ENCODE data around the gene KMT2C.
"Not testable (repeated sequence)": the region's sequence is repeated elsewhere in the genome, so short reads cannot be mapped to it uniquely, and the experiment has no call there.

The KMT2C gene

DNA sequence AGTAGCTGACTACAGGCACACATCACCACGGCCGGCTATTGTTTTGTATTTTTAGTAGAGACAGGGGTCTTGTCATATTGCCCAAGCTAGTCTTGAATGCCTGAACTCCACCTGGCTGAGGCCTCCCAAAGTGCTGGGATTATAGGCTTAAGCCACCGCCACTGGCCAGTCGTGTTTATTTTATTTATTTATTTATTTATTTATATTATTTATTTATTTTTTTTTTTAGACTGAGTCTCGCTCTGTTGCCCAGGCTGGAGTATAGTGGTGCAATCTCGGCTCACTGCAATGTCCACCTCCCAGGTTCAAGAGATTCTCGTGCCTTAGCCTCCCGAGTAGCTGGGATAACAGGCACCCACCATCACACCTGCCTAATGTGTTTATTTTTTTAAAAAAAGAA lies 6.0 kb upstream of the KMT2C start:
- DNase-seq (ENCODE audit: low read depth in 2 of 2): not testable (repeated sequence)

DNA sequence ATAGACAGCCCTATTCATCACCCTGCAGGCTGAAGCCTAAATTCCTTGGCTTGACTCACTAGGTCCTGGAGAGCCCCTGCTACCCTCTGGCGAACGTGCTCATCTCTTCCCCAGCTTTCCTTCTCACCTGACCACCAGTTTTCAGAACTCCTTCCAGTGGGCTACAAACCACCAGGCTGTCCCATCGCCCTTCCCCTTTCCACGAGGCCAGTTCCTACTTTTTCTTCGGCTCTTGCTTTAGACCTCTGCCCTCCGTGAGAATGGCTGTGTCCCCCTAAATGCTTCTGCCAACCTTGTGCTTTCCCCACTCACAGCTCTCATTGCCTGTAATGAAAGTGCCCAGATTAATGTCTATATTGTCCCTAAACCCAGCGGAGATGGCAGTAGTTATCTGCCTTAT lies 5.4 kb upstream of the KMT2C start:
- DNase-seq (ENCODE audit: low read depth in 2 of 2): not testable (repeated sequence)

DNA sequence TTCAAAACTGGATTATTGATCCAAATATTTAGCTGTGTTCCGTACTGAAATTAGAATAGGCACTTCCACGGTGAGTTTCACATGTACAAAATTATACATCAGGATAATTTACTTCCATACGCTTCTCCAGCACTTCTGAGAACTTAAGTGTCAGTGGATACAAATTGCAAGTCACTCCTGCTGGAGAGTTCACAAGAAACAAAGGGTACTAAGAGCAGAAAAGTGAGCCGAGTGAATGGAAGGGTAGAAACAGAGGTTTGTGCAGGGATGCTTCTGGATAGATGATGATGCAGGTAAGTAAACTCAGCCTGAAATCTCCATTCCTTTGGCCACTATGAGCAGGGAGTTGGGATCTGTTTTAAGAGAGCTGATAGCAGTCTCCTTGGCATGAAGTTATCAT lies 2.2 kb upstream of the KMT2C start:
- DNase-seq (ENCODE audit: low read depth in 2 of 2): not testable (repeated sequence)

DNA sequence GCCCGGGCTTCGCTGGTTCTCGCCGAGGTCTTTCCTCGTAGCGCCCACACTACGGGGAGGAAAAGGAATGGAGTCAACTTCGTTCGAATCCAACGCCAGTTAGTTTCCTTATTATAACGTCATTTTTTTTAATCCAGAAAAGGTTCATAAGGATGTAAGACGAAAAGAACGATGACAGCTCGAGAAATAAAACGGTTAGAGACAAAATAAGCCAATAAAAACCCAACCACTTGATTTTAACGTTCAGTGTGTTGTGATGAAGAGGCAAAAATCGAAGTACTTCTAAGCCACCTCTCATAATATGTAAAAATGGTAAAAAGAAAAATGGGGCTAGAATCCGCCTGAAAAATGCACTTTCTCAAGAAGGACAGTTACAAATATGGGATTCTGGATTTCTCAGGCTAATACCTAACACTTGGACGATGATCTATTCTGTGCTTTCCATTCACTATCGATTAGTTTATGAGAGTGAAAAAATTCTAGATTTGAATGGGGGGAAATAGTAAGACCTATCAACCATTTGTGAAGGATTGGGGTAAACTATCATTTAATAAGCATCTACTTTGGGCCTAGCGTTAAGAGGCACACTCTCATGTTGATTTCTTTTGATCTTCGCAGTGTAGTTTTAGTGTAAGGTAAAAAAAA lies 1.2 kb upstream of the KMT2C start:
- not testable (repeated sequence) for DNase-seq (ENCODE audit: low read depth in 2 of 2)

DNA sequence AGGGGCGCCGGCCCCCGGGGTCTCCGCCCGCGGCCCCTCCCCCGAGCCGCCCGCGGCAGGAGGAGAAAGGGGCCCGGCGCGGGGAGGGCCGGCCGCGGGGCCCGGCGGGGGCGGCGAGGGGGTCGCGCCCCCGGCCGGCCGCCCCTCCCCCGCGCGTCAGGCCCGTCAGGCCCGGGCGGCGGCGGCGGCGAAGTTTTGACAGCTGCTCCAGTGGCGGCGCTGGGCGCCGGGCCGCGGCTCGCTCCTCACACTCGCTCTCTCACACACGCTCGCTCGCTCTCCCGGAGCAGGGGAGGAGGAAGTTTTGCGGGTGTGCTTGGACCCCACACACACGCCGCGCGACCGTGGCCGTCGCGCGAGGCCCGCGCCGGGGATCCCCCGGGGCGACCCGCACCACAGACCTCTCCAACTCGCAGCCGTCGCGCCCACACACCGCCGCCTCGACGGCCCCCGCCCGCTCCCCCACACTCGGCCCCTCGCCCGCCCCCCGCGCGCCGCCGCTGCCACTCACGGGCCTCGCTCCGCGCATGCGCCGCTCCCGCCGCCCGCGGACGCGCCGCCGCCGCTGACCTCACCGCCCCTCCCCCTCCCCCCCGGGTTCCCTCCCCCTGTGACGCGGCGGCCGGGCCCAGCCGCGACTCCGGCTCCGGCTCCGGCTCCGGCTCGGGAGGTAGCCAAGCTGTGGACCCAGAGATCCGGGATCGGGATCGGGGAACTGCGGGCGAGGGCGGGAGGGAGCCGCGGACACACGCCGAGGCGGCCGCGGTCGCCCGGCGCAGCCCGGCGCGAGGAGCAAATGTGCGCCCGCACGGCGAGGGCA lies 518 bp upstream of the KMT2C start:
- DNase-seq (ENCODE audit: low read depth in 2 of 2): peak; percentile 68 to 82

DNA sequence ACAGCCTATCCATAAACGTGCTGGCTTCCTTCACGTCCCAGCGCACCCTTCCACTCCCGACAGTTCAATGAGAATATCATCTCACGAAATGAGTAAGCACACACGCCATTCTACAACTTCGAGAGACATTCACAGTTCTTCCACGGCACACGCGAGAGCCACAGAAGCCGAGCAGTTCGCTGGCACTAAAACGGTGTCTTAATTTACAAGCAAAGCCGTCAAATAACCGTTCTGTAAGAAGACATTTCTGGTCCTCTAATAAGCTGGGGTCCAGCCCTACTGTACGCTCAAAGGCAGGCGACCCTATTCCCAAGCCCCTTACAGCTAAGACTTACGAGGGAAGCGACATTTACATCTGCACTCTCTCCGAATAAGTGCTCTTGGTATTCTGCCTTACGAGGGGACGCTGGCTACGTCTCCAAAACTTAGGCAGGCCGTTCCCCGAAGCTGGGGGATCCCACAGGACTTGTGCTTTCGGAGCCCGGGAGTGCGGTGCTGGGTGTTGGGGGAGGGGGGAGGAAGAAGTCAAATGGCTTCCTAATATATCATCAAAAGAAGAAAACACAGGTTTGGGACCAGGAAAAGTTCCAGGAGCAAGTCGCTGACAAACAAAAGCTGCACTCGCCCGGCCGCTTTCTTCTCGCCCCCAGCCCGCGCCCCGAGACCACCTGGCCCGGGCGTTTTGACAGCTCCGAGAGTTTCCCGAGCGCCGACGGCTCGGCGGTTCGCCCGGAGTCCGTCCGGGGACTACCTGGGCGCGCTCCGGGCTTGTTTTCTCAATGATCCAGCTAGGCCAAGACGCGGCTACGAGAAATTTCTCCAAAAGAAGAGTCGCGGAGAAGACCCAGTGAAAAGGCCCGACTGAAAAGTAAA lies 1.1 kb downstream of the KMT2C start:
- peak; percentile 12 to 18 for DNase-seq (ENCODE audit: low read depth in 2 of 2)

DNA sequence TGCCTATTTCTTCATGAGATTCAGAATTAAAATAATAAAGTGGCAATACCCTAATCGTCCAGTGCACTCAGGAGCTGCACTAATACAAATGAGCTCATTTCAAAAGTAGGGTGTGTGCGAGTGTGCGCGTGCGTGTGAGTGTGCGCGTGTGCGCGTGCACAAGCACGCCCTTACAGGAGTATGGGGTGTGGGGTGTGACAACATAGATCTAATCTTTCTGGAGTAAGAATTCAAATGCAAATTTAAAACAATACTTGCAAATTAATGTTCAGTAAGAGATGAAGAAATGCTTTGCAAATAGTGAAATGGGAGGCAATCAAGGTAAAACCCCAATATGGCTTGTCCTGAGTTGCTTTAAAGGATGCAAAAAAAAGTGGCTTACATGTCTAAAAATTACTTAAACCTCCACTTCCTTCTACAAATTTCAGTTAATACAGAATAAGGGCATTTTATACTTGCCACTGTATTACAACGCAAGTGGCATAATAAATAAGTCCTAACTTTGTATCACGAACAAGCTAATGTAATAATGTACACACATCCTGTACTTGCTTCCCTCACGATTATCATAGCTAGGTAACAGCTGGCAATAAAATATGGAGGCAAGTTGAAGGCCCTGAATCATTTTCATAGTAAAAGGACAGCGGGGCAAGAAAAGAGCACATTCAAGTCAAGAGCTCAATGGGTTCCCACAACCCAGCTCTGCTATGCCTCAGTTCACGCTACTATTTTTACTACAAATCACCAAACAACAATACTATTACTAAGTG lies 1.9 kb downstream of the KMT2C start:
- DNase-seq (ENCODE audit: low read depth in 2 of 2): peak; percentile 26 to 44

DNA sequence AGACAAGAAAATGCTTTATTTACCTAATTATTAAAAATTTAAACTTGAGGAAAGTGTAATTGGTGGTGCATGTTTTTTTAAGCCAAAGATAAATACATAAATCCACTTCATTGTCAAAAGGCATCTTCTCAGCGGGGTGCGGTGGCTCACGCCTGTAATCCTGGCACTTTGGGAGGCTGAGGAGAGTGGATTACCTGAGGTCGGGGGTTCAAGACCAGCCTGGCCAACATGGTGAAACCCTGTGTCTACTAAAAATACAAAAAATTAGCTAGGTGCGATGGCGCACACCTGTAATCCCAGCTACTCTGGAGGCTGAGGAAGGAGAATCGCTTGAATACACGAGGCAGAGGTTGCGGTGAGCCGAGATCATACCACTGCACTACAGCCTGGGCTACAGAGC lies 3.1 kb downstream of the KMT2C start:
- DNase-seq (ENCODE audit: low read depth in 2 of 2): not testable (repeated sequence)

DNA sequence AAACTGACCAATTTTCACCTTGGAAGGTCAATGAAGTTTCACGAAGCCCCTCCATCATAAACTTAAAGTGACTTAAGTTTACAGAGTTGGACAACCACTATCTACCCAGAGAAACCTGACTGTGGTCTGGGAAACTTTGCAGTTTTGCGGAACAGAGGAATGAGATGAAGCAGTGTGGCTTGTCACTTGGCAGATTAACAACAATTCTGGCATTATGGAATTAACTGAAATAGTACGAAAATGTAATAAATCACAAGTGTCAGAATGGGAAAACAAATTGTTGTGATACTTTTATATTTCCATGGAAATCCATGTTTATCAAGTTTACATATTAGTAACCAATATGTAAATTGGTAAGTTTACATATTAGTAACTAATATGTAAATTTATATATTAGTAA lies 4.9 kb downstream of the KMT2C start:
- DNase-seq (ENCODE audit: low read depth in 2 of 2): no peak

DNA sequence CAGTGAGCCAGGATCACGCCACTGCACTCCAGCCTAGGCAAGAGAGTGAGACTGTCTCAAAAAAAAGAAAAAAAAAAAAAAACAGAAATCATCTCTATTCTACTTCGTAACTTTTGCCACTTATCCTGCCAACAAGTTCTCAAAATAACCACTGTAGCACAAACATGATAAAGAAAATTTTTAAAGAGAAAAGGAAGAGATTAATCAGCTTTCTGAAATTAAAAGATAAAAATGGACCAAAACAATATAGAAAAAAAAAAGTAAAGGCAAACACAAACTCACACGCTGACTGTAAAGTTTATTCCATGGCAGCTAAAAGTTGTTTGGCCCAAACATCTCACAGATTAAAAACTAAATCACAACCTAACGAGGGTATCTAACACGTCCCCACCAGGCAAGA lies 5.7 kb downstream of the KMT2C start:
- DNase-seq (ENCODE audit: low read depth in 2 of 2): not testable (repeated sequence)

DNA sequence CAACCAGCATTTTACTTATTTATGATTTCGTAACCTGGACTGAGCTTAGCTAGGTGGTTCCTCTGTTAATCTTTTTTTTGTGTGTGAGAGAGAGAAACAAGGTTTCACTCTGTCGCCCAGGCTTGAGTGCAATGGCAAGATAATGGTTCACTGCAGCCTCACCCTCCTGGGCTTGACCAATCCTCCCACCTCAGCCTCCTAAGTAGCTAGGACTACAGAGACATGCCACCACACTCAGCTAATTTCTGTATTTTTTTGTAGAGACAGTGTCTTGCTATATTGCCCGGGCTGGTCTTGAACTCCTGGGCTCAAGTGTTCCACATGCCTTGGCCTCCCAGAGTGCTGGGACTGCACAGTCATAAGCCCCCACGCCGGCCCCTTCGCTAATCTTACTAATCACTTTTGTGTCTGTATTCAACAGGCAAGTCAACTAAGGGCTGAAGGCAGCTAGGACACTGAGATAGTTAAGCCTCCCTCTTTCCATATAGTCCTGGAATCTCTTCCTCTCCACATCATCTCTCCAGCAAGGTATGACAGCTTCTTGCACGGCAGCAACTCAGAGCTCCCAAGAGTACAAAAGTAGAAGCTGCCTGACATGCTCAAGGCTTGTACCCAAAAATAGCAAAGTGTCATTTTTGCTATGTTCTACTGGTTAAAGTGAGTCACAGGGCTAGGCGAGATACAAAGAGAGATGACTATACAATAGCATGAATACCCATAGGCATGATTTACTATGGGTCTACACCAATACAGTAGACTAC lies 11.3 kb downstream of the KMT2C start:
- DNase-seq (ENCODE audit: low read depth in 2 of 2): no peak

DNA sequence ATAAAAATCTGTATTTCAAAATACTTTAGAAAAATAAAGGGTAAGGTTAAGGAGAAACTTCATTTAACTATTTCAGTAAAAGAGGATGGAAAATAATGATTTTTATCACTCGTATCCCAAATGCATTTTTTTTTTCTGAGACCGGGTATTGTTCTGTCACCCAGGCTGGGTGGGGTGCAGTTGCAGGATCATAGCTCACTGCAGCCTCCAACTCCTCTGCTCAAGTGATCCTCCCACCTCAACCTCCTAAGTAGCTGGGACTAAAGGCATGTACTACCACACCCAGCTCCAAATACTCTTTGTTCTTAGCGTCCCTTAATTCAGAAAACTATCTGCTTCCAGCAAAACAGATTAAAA lies 11.8 kb downstream of the KMT2C start:
- DNase-seq (ENCODE audit: low read depth in 2 of 2): no peak

DNA sequence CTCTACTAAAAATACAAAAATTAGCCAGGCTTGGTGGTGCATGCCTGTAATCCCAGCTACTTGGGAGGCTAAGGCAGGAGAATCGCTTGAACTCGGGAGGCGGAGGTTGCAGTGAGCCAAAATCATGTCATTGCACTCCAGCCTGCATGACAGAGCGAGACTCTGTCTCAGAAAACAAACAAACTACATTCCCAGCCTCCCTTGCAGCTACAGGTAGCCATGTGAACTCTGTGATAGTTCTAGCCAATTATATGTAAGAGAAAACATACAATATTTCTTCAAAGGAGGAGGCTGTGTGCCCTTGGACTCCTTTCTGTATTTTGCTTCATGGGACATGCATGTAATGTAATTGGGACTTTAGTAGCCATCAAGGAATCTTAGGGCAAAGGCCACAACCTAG lies 12.6 kb downstream of the KMT2C start:
- not testable (repeated sequence) for DNase-seq (ENCODE audit: low read depth in 2 of 2)

DNA sequence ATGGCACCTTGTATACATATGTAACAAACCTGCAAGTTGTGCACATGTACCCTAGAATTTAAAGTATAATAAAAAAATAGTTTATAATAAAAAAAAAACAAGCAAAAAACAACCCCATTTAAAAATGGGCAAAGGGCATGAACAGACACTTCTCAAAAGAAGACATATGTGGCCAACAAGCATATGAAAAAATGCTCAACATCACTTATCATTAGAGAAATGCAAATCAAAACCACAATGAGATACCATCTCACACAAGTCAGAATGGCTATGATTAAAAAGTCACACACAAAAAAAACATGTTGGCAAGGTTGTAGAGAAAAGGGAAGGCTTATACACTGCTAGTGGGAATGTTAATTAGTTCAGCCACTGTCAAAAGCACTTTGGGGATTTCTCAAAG lies 14.9 kb downstream of the KMT2C start:
- DNase-seq (ENCODE audit: low read depth in 2 of 2): not testable (repeated sequence)

DNA sequence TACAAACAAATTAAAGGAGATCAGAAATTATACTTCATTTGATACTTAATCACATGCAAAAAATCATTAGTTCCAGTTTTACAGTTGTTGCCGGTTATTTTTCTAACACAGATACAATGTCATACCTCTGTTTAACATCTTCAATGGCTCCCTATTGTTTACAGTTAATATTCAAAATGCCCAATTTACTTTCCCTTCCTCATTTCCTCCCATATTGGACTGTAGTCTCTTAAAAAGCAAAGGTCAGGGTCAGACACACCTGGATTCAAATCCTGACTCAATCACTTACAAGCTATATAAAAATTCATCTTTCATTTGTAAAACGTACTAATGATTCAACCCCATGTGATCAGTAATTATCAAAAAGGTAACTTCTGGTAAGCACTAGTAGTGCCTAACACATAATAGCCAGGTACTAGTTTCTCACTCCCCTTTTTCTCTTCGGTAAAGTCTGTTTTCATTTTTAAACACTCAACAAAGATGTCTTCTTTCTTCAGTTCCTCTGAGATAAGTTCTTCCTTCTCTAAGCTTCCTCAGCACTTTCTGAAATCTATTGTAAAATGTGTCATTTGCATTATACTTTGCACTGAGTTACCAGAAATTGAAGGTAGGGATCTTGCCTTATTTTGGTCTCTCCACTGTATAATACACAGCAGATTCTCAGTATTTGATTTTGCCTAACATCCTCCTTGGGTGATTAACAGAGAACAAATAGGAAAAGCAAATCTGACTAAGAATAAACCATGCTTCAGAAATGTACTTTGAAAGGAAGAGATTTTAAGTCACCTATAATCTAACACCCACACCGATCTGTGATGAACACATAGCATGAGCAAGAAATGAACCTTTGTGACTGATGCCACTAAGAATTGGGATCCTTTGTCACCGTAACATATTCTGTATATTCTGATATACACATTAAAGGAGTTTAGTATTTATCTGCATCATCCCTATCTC lies 16.1 kb downstream of the KMT2C start:
- DNase-seq (ENCODE audit: low read depth in 2 of 2): no peak

DNA sequence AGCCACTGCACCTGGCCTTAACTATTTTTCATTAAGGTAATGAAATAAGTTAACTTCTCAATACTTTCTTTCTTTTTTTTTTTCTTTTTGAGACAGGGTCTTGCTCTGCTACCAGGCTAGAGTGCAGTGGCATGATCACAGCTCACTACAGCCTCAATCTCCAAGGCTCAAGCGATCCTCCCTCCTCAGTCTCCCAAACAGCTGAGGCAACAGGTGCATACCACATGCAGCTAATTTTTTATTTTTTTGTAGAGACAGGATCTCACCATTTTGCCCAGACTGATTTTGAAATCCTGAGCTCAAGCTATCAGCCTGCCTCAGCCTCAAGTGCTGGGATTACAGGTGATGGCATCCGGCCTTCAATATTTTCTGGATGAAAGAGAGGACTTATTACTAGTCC lies 21.0 kb downstream of the KMT2C start:
- DNase-seq (ENCODE audit: low read depth in 2 of 2): no peak

DNA sequence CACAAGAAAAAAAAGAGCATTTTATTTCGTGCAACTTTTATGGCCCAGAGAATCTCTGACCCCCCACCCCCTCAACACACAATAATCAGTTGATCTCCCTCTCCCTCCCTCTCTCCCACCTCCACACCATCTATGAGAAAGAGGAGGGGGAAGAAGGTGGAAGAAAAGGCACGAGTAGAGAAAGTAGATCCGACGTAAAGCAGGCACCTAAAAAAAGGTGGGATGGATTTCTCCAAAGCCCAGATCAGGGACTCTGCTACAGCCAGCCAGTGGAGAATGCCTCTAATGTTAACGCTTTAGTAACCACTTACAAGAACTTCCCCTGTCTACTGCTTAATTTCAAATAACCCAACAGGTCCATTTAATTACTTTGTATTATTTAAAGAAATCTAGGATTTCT lies 24.4 kb downstream of the KMT2C start:
- no peak for DNase-seq (ENCODE audit: low read depth in 2 of 2)

DNA sequence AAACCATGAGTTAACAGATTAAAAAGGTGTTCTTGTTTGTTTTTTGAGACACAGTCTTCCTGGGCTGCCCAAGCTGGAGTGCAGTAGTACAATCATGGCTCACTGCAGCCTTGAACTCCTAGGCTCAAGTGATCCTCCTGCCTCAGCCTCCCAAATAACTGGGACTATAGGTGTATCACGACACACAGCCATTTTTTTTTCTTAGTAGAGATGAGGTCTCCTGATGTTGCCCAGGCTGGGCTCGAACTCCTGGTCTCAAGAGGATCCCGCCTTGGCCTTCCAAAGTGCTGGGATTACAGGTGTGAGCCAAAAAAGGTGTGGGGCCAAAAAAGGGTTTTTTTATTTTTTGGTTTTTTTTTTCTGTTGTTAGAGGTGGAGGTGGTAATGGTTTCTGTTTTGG lies 29.3 kb downstream of the KMT2C start:
- DNase-seq (ENCODE audit: low read depth in 2 of 2): no peak

DNA sequence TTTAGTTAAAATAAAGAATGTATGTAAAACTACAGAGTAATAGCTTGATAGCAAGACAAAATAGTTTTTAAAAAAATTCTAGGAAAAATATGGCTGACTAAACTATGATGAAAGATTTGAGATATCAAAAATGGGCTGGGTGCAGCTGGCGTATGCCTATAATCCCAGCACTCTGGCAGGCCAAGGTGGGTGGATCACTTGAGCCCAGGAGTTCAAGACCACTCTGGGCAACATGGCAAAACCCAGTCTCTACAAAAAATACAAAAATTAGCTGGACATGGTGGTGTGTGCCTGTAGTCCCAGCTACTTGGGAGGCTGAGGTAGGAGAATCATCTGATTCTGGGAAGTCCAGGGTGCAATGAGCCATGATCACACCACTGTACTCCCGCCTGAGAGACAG lies 29.8 kb downstream of the KMT2C start:
- not testable (repeated sequence) for DNase-seq (ENCODE audit: low read depth in 2 of 2)

DNA sequence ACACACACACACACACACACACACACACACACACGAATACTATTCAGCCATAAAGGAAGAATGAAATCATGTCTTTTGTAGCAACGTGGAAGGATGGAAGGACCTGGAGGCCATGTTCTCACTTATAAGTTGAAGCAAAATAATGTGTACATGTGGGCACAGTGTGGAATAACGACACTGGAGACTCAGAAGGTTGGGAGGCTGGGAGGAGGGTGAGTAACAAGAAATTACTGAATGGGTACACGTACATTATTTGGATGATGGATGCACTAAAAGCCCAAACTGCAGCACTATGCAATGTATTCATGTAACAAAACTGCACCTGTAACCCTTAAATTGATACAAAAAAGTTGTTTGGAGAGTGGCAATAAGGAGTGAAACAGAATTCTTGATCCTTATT lies 32.1 kb downstream of the KMT2C start:
- DNase-seq (ENCODE audit: low read depth in 2 of 2): no peak

Data from stimulated activated CD4-positive, alpha-beta T cell treated with anti-CD3 and anti-CD28 coated beads, Interleukin-15, amount 100 ng/mL, for 48 hours (primary cell).